Measurements from ENCODE around the gene ATG9A. TPM values are rescaled to one million over a fixed set of nuclear protein-coding genes. Genes with fewer than 3 reads are reported as not detected.

ATG9A gene
- total RNA-seq, 4 donors from 2014 or later = 23.4 to 40.0 (median 30.5) TPM

- 89 to 90% methylated on average over 7 to 8 of the region's 8 CpGs for WGBS, 2 donors
- peaks cover 0 to 33% (median 15%) of the 10 kb centered on the region in 4 donors for H3K4me1 ChIP-seq
- no peak overlapping the region for H3K27ac ChIP-seq
- H3K4me3 ChIP-seq = no peak overlapping the region
- no peak for DNase-seq (ENCODE audit: low spot score in 2 of 2)
- TF ChIP-seq CTCF (IDR thresholded peaks at IDR 0.05) (no peak), EP300 (IDR thresholded peaks at IDR 0.05) (no peak), POLR2A (IDR thresholded peaks at IDR 0.05) (no peak)
- no peaks in the 10 kb centered on the region for H3K9me3 ChIP-seq
- H3K27me3 ChIP-seq = no peaks in the 10 kb centered on the region
- peaks cover 0 to 84% (median 15%) of the 10 kb centered on the region in 3 donors for H3K36me3 ChIP-seq
These were observed 16.4 kb downstream of the ATG9A start for GRCh38 chr2:219213026-219213415.

- Histone ChIP-seq H3K9me3 (no peaks in the 10 kb centered on the region), H3K36me3 (peaks cover 0 to 79% (median 15%) of the 10 kb centered on the region in 3 donors), H3K27ac (peak overlapping the region in 1 of 4 donors; percentile 7), H3K4me3 (no peak overlapping the region), H3K27me3 (no peaks in the 10 kb centered on the region), H3K4me1 (peaks cover 0 to 26% (median 12%) of the 10 kb centered on the region in 4 donors)
- no peak for DNase-seq (ENCODE audit: low spot score in 2 of 2)
- no peak for TF ChIP-seq POLR2A (IDR thresholded peaks at IDR 0.05)
- no peak for TF ChIP-seq EP300 (IDR thresholded peaks at IDR 0.05)
- no peak for TF ChIP-seq CTCF (IDR thresholded peaks at IDR 0.05)
- WGBS, 2 donors = 86 to 91% methylated on average over 9 of the region's 9 CpGs
These were observed 18.5 kb downstream of the ATG9A start for GRCh38 chr2:219210886-219211362.

- no peak overlapping the region for H3K27ac ChIP-seq
- H3K4me3 ChIP-seq = no peak overlapping the region
- H3K9me3 ChIP-seq = no peaks in the 10 kb centered on the region
- H3K4me1 ChIP-seq = peaks cover 0 to 24% (median 12%) of the 10 kb centered on the region in 4 donors
- DNase-seq (ENCODE audit: low spot score in 2 of 2) = no peak
- no peak for TF ChIP-seq CTCF (IDR thresholded peaks at IDR 0.05)
- TF ChIP-seq EP300 (IDR thresholded peaks at IDR 0.05) = no peak
- no peaks in the 10 kb centered on the region for H3K27me3 ChIP-seq
- 89 to 94% methylated on average over 24 of the region's 24 CpGs for WGBS, 2 donors
- H3K36me3 ChIP-seq = peaks cover 0 to 73% (median 15%) of the 10 kb centered on the region in 3 donors
These were observed 19.1 kb downstream of the ATG9A start for GRCh38 chr2:219210196-219210885.

GRCh38 chr2:219209236-219210195, 19.9 kb downstream of the ATG9A start:
- DNase-seq (ENCODE audit: low spot score in 2 of 2) = no peak
- TF ChIP-seq POLR2A (IDR thresholded peaks at IDR 0.05) (no peak), EP300 (IDR thresholded peaks at IDR 0.05) (no peak), CTCF (IDR thresholded peaks at IDR 0.05) (no peak)
- Histone ChIP-seq H3K36me3 (peaks cover 0 to 65% (median 15%) of the 10 kb centered on the region in 3 donors), H3K4me3 (no peak overlapping the region), H3K9me3 (no peaks in the 10 kb centered on the region), H3K4me1 (peaks cover 0 to 23% (median 12%) of the 10 kb centered on the region in 4 donors), H3K27me3 (no peaks in the 10 kb centered on the region), H3K27ac (peak overlapping the region in 2 of 4 donors; percentile 19 to 24)
- 77 to 78% methylated on average over 18 of the region's 18 CpGs for WGBS, 2 donors
